ENCODE measurements around the gene ESYT1.

The ESYT1 gene

DNA sequence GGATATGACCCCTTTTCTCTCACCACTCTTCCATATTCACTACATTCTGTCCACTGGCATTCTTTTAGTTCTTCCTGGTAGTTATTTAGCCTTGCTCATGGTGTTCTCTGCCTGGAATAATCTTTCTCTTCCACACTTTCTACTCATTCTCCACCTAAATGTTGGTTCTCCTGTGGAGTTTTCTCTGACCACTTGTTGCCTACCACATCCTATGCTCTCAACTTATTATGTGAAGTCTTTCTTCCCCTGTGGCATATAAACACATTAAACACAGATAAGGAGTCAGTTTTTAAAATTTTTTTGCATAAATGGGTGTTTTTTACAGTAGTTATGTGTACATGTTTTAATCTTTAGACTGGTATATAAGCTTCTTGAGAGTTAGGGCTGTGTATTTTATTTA lies 64.5 kb downstream of the ESYT1 start:
- intact Hi-C loops (cut with DNase I) = loop anchor here (10.0 kb wide), 1 partner anchor 72 kb away; the partner anchor contains the start of gene COQ10A

DNA sequence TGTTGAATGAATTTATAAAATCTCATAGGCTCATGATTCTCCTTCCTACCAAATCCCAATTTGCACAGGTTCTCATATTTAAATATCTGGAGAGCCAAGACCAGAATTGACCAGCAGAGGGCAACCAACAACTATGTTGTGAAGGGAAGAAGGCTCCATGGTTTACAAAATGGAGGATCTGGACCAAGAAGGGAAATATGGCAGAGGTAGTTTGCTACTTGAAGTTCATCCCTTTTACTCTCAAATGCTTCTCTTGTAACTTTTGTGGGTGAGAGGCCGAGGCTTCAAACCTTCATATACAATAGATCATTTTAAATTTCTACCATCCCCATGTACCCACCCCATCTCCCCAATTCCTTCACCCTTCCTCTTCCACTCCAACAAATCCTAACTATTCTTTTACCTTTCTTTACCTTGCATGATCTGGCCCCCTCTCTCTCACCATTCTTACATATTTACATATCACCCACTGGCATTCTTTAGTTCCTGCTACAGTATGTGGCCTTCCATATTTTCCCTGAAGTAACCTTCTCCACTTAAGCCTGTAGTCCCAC lies 65.0 kb downstream of the ESYT1 start:
- peak in 40 of 42 donors; percentile 27 to 91 (median 70) for DNase-seq

More for the DNA sequence above, 64.5 kb downstream of the ESYT1 start:
- no peak for DNase-seq

More for the DNA sequence above, 65.0 kb downstream of the ESYT1 start:
- intact Hi-C loops (cut with DNase I) = loop anchor here (10.0 kb wide), 1 partner anchor 72 kb away; the partner anchor contains the start of gene COQ10A

Data from head of caudate nucleus (tissue), 42 donors.